IPS DF 4.7 (cell line): ENCODE measurements around the gene PROX2.

ENCODE experiments used
- DNase-seq: peaks from one replicate; pipeline ENCODE4 v3.0.0-alpha.2; 2013; ENCODE audit warnings: low spot score; ENCODE audit errors: extremely low read depth

PROX2 gene

GRCh38 chr14:74875941-74876913 lies at the start of gene PROX2:
Gene PROX2, minus strand, starts transcription at chr14:74876145. Its CDS starts 12,311 bp downstream, at chr14:74863834.
- DNase-seq, result no peak

GRCh38 chr14:74924061-74924460 lies 48.1 kb upstream of the PROX2 start:
- DNase-seq, result no peak

- DNase-seq, result no peak
Measured at GRCh38 chr14:74922752-74923401, 46.9 kb upstream of the PROX2 start, which contains the start of gene RPS6KL1. Gene RPS6KL1, minus strand, starts transcription at chr14:74923260. Its CDS starts 1,719 bp downstream, at chr14:74921541.

GRCh38 chr14:74921987-74922751 lies 46.2 kb upstream of the PROX2 start:
- DNase-seq, result no peak

- DNase-seq, result no peak
Measured at GRCh38 chr14:74921053-74921620, 45.2 kb upstream of the PROX2 start.

- no peak for DNase-seq
Measured at GRCh38 chr14:74920281-74920680, 44.3 kb upstream of the PROX2 start.

GRCh38 chr14:74919421-74920165 lies 43.6 kb upstream of the PROX2 start:
- no peak for DNase-seq

- DNase-seq, result no peak
Measured at GRCh38 chr14:74918380-74918779, 42.4 kb upstream of the PROX2 start.

- no peak for DNase-seq
Measured at GRCh38 chr14:74917646-74918081, 41.7 kb upstream of the PROX2 start.

- no peak for DNase-seq
Measured at GRCh38 chr14:74917178-74917543, 41.2 kb upstream of the PROX2 start.

- DNase-seq, result no peak
Measured at GRCh38 chr14:74915826-74916225, 39.9 kb upstream of the PROX2 start.

GRCh38 chr14:74915426-74915825 lies 39.5 kb upstream of the PROX2 start:
- DNase-seq, result no peak

GRCh38 chr14:74913986-74914573 lies 38.1 kb upstream of the PROX2 start:
- no peak for DNase-seq

GRCh38 chr14:74913393-74913910 lies 37.5 kb upstream of the PROX2 start:
- DNase-seq, result no peak

GRCh38 chr14:74912801-74913200 lies 36.9 kb upstream of the PROX2 start:
- no peak for DNase-seq

- DNase-seq, result no peak
Measured at GRCh38 chr14:74912111-74912510, 36.2 kb upstream of the PROX2 start.

- DNase-seq, result no peak
Measured at GRCh38 chr14:74911704-74912103, 35.8 kb upstream of the PROX2 start.

GRCh38 chr14:74911221-74911620 lies 35.3 kb upstream of the PROX2 start:
- no peak for DNase-seq

GRCh38 chr14:74910556-74910955 lies 34.6 kb upstream of the PROX2 start:
- no peak for DNase-seq

- DNase-seq, result no peak
Measured at GRCh38 chr14:74909911-74910310, 34.0 kb upstream of the PROX2 start.
